ENCODE measurements around the gene CFAP46.

The CFAP46 gene

DNA sequence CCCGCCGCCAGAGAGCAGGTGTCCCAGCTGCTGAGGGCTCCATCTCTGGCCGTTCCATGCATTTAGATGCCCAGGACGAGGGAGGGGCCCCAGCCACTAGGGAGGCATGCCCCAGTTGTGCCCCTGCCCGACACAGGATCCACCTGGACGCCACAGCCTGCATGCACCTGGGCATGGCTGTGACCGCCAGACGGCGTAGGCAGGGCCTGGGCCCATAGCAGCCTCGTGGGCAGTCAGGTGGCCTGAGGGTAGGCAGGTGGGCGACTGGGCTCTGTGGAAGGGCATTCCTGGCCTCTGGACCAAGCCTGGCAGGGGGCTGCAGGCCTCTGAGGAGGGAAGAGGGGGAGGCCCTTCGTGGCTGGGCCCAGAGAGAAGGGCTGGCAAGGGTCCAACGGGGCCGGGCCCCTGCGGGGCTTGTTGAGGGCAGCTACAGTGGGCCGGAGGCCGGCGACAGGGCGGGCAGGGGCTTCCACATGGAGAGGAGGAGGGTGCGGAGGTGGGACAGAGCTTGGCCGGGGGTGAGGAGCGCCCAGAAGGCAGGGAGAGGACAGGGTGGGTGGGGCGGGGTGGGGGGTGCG lies 80.4 kb downstream of the CFAP46 start:
- TF ChIP-seq, protein P1, sequence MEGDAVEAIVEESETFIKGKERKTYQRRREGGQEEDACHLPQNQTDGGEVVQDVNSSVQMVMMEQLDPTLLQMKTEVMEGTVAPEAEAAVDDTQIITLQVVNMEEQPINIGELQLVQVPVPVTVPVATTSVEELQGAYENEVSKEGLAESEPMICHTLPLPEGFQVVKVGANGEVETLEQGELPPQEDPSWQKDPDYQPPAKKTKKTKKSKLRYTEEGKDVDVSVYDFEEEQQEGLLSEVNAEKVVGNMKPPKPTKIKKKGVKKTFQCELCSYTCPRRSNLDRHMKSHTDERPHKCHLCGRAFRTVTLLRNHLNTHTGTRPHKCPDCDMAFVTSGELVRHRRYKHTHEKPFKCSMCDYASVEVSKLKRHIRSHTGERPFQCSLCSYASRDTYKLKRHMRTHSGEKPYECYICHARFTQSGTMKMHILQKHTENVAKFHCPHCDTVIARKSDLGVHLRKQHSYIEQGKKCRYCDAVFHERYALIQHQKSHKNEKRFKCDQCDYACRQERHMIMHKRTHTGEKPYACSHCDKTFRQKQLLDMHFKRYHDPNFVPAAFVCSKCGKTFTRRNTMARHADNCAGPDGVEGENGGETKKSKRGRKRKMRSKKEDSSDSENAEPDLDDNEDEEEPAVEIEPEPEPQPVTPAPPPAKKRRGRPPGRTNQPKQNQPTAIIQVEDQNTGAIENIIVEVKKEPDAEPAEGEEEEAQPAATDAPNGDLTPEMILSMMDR (IDR thresholded peaks at IDR 0.05; ENCODE audit: control insufficient read depth, extremely low read depth, insufficient read depth) = no peak
- H3K4me3 ChIP-seq (ENCODE audit: low read depth, low read length) = no peak overlapping the region
- DNase-seq (ENCODE audit: low read depth) = no peak

DNA sequence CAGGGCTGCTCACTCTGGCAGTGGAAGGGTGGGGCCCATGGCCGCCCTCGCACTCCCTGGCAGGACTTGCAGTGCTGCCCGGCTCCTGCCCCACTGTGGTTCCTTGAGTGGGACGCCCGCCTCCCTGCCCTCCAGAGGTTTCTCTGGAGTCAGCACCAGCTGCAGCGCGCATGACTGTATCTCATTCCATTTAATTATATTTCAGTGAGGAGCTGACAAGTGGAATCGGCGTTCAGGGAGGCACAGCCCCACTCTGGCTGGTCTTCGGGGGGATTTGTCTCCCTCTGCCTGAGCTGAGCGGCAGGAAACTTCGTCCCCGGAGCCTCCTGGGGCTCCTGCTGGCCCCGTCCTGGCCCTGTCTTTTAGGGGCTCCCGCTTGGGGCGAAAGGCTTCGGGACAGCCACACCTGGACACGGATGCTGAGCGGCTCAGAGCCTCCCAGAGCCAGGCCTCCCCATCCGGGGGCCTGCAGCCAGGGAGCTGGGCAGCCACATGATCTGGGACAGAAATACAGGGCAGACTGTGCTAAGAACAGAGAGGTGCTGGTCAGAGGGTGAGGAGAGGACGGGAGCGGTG lies 81.2 kb downstream of the CFAP46 start:
- no peak overlapping the region for H3K4me3 ChIP-seq (ENCODE audit: low read depth, low read length)

DNA sequence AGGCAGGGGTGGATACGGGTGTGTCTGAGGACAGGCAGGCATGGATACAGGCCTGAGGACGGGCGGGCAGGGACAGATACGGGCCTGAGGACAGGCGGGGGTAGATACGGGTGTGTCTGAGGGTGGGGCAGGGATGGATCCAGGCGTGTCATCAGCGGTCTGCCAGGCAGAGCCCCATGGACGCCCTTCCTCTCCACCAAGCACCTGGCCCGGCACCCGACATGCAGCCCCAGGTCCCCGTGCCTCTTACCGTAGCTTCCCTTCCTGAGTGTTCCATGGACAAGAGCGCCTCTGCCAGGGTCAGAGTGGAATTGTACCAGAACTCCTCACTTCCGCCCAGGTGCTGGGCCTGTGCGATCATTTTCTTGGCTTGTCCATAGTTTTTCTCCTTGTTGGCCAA lies 81.8 kb downstream of the CFAP46 start:
- H3K4me3 ChIP-seq (ENCODE audit: low read depth, low read length) = no peak overlapping the region
- TF ChIP-seq, protein P1 (IDR thresholded peaks at IDR 0.05; ENCODE audit: control insufficient read depth, extremely low read depth, insufficient read depth) = no peak
- DNase-seq (ENCODE audit: low read depth) = no peak

More for the DNA sequence above, 81.2 kb downstream of the CFAP46 start:
- DNase-seq (ENCODE audit: low read depth) = no peak
- TF ChIP-seq, protein P1 (IDR thresholded peaks at IDR 0.05; ENCODE audit: control insufficient read depth, extremely low read depth, insufficient read depth) = no peak

DNA sequence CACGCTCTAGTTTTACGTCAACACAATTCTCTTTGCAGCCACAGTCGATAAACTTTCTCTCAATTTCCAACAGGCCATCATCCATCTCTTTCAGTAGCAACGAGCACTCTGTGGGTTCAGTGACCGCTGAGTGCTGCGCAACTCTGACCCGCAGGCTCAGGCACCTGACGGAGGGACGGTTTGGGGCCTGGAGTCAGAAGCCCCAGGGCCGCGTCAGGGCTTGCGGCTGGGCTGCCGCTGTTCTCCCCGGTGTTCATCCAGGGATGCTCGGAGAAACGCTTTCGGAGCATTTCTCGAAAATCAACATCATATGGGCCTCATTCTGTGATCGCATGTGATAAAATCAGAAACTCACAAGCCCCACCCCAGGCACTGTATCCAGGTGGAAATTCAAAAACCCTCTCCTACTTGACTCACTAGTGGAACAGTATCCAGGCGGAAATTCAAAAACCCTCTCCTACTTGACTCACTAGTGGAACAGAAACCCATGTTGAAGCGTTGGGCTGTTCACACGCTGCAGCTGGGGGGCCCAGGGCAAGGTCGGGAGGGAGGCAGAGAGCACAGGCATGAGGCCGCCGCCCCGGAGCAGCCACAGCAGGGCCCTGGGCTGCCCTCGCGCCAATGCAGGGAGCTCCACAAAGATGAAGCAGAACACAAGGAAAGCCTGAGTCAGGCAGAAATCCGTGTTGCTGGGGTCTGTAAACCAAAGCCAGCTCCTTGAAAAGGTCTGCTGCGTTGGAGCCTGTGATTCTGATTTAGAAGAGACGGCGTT lies 83.1 kb downstream of the CFAP46 start:
- TF ChIP-seq, protein P1 (IDR thresholded peaks at IDR 0.05; ENCODE audit: control insufficient read depth, extremely low read depth, insufficient read depth) = no peak
- DNase-seq (ENCODE audit: low read depth) = no peak
- no peak overlapping the region for H3K4me3 ChIP-seq (ENCODE audit: low read depth, low read length)

DNA sequence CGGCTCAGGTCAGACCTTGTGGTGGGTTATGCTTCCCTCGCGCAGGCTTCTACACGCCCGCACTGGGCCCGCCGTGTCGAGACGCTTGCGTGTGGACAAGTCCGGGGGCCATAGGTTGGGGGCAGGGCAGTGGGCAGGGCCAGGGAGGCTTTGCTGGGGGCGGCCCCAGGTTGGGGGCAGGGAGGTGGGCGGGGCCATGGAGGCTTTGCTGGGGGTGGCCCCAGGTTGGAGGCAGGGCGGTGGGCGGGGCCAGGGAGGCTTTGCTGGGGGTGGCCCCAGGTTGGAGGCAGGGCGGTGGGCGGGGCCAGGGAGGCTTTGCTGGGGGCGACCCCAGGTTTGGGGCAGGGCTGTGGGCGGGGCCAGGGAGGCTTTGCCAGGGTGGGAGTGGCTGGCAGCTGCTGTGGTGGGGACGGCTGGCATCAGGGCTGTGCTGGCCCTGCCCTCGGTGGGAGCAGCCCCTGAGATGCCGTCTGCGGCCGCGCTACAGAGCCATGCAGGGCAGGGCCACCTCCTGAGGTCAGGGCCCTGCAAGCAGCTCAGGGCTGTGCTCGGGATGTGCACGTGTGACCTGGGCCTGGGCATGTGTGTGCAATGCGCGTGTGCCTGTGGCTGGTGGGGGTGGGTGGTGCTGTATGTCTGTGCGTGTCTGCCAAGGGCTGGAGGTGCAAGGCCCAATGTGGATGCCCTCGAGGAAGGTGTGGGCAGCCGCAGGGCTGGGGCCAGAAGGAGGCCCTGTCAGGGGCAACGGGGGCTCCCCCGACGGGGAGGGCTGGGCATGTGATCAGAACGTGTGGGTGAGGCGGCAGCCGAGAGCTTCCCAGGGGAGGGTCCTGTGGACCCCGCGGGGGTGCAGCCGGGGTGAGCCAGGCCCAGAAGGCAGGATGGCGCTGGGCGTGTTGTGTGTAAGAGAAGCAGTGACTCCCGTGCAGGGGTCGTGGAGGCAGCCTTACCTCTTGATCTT lies 84.0 kb downstream of the CFAP46 start:
- TF ChIP-seq, protein P1 (IDR thresholded peaks at IDR 0.05; ENCODE audit: control insufficient read depth, extremely low read depth, insufficient read depth) = no peak
- no peak for DNase-seq (ENCODE audit: low read depth)
- H3K4me3 ChIP-seq (ENCODE audit: low read depth, low read length) = no peak overlapping the region

DNA sequence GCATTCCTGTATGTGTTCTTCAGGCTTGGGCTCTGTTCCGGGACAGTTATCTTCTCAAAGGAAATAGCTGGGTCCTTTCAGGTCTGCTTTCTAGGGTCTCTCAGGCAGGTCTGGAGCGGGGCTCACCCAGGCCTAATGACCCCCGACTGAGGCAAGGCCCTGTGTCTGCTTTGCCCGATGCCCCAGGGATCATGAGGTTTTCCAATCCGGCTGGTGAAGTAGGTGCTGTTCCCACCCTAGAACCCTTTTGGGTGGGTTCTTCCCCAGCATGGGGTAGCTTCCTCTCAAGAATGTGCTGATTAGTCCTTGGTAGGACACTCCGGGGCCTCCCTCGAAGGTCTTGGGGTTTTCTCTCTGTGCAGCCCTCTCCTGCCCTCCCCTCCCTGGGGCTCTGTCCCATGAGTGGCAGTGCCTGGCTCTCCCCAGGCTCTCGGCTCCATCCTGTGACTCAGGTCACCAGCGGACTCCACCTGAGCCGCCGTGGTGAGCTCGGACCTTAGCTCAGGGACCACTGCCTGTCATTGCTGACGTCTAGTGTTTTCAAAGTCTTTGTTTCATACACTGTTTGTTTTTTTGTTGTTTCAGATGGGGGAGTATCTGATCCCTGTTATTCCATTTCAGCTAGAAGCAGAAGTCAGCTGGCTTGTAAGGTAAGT lies 85.4 kb downstream of the CFAP46 start:
- TF ChIP-seq, protein P1 (IDR thresholded peaks at IDR 0.05; ENCODE audit: control insufficient read depth, extremely low read depth, insufficient read depth) = no peak
- H3K4me3 ChIP-seq (ENCODE audit: low read depth, low read length) = no peak overlapping the region
- DNase-seq (ENCODE audit: low read depth) = no peak

Data from LNCaP clone FGC (cell line).